Fibroblast of skin of back (primary cell): ENCODE measurements around the gene ZNF32.
"Not testable (repeated sequence)": the region's sequence is repeated elsewhere in the genome, so short reads cannot be mapped to it uniquely, and the experiment has no call there.

ENCODE experiments used
- DNase-seq: peaks from one replicate; pipeline ENCODE4 v3.0.0-alpha.2; 2013

Gene ZNF32

DNA sequence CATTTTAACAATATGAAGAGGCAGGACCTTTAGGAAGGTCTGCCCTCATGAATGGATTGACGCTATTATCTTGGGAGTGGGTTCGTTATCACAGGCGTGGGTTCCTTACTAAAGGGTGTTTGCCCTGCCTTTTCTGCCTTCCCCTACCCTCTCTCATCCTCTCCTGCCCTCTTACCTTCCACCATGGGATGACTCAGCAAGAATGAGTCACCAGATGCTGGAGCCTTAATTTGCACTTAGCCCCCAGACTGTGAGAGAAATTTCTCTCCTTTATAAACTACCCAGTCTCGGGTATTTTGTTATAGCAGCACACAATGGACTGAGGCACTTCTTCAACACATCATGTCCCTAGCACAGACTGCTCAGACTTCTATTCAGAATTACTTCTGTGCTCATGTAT is 31.4 kb upstream of the ZNF32 start:
- DNase-seq, result peak; percentile 68

DNA sequence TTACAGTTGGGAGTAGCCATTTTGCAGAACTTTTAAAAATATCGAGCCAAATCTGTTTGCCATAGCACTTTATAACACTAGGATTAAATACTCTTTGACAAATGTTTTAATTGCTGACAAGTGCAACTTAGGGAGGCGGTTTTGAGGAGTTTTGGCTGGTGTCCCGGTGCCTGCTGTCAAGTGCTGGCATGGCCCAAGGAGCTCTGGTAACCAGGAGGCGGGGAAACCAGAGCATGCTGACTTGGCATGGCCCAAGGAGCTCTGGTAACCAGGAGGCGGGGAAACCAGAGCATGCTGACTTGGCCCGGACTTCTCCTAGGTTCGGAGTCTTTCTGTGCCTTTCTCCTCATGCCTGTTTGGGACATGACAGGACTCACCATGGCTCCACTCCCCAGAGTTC is 30.8 kb upstream of the ZNF32 start:
- no peak for DNase-seq

DNA sequence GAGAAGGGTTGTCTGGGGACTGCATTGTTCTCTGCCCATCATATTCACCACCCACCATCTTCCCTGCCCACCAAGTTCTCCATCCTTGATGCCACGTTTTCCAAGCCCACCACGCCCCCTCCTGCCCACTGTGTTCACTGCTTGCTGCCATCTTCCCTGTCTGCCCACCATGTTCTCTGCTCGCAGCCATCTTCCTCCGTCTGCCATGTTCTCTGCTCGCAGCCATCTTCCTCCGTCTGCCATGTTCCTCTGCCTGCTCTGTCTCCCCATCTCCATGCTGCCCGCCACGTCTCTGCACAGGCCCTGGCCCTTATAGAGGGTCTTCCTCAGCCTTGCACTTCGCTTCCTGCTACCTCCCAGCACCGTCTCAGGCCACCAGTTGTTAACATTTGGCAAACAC is 30.0 kb upstream of the ZNF32 start:
- no peak for DNase-seq

DNA sequence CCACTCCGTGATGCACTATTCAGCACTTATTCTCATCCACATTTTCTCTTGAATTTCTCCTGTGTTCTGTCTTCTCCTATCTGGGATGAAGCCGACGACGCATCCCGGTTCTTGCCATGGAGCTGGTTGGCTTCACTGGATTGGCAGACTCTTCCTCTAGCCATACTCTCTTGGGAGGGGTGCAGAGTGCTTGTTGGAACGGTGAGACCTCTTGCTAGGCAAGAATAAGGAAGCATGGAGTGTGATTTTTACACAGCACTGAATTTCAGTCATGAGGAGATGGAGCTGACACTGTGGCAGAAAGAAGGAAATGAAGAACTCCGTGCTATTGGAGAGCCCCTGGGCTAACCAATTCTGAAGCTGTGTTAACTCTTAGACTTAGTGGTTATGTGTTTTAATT is 28.2 kb upstream of the ZNF32 start:
- no peak for DNase-seq

DNA sequence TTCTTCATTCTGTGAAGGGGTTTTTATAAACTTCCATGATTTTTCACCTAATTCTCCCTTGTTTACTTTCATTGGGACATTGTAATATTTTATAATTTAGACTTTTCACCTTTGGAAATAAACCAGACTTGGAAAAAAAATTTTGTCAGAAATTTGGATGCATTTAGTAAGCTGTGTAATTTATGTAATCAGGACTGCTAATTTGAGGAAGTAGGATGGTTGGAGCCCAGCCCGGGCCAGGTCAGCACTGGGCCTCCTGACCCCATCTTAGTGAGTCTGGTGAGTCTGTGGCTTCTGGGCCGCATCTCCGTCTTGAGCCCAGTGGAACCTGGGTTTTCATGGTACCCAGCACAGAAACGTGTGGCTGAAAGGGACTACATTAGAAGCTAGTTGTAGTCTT is 27.6 kb upstream of the ZNF32 start:
- DNase-seq, result no peak

DNA sequence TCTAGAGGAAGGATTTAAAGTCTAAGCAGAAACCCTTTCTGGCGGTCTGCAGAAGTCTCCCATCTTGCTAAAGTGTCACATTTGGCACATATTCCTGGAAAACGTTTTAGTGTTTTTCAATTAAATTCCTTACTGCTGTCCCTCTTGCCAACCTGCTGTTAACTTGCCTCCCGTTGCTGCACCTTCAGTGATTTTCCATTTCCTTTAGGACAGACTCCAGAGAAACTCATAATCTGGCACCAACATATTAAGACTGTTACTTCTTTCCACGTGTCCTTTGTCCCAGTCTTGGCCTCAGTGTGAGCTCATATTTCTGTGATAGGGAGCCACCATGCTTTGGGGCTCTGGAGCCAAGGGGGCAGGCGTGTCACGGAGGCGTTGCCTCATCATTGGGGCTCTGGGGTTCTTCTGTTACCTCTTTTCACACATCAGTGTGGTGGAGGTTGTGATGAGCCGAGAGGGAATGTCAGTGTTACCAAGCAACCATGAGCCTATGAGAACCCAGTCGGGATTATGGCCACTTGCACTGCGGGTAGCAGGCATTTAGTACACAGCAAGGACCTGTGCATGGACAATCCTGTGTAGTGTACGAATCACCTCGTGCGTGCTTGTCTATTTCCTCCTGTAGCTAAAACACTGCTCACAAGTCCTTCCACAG is 26.0 kb upstream of the ZNF32 start:
- DNase-seq, result no peak

DNA sequence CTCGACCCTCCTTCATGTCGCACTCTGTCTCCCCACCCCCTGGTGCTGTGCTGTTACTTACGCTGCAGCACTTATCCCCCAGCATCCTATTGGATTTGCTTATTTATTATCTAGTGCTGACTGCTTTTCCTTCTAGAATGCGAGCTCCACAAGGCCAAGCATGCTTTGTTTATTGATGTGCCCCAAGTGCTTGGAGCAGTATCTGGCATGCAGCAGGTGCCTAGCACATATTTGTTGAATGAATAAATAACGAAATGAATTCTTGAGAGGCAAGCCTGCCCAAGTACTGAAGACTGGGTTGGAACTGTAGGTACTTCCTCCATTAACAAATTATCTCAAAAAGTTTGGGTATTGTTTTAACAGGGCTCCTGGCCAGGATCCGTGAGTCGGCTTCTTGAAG is 24.8 kb upstream of the ZNF32 start:
- DNase-seq, result no peak

DNA sequence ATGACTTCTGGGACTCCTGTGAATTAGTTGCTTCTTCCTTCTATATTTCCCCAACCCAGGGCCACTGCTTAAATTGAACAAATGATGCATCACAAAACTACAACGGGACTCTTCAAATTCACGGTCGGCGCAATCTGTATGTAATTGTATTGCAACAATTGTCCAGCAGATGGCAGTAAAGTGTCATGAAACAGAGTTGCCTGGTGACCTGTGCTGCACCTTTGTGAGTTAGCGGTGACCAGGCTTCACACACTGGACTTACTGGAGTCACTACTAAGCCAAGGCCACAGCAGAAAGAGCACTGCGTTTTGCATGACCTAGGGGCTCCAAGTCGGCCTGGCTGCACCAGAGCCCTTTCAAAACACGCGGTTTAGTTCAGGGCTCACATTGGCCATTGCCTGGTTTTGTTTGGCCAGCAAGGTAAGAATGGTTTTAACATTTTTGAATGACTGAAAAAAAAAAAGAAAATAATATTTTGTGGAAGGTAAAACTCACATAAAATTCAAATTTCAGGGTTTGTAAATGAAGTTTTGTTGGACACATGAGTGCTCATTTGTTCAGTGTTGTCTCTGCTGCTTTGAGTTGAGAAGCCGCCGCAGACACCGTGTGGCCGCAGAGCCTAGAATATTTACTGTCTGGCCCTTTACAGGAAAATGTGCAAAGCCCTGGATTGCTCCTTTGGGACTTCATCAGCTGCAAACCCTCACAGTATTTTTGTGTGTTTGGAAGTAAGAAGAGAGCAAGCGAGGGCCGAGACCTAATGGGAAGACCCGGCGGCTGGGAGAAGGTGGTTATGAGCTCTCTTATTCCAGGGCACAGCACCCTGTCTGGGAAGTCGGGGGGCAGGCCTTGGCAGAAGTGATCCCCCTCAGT is 23.2 kb upstream of the ZNF32 start:
- DNase-seq, result peak; percentile 64

DNA sequence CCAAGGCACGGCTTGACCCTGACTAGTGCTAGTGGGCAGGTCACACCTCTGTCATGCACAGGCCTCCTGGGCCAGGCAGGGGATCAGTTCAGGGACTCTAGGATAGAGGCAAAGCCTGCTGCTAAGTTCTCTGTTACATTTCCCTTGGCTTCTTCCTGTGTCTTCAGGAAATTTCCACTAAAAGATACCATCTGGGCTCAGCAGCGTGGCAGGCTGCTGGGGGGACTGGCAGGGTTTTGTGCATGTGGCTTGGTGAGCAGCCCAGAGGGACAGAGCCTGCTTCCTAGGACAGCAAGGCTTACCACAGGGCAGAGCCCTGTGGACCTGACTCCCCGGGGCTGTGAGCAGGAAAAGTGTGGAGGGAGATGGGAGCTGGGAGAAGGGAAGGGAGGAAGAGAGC is 20.7 kb upstream of the ZNF32 start:
- DNase-seq, result no peak

DNA sequence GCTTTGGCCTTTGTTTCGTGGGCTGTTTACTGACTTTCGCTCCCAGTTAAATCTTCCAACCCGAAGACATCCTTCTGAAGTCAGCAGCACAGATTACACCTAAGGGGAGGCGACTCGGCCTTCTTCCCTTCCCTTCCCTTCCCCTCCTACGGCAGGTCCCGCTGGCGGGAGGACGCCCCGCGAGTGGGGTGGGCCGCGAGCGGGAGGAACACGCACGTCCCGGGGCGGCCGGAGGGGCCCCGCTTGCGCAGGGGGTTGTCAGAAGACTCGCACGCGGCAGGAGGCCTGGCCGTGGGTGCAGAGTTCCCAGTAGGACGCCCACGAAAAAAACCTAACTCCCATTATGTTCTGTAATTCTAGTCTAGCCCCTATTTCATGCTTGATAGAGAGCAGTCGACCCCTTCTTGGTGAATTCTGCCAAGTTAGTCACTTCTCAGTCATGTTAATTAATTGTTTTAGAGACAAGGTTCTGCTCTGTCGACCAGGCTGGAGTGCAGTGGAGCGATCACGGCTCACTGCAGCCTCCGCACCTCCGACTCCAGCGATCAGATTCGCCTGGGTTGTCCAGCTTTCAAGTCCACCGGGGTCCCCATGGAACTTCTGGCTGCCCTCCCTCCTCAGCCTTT is 19.2 kb upstream of the ZNF32 start:
- no peak for DNase-seq

DNA sequence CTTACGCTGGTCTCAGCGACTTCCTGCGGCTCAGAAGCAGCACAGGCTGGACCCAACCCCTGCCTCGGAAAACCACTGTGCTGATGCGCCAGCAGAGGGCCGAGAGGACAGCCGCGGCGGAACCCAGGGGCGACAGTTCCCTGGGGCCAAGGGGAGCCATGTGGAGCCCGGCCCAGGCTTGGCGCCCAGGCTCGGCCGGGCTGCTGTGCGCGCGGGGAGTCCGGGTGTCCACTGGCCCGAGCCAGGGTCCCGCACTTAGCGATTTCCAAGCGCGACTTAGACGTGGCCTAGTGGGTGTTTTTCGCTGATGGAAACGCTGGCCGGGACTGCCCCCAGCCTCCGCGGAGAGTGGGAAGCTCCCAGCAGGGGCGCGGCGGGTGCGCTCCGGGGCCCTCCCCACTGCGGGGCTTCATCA is 18.6 kb upstream of the ZNF32 start:
- DNase-seq, result peak; percentile 41

DNA sequence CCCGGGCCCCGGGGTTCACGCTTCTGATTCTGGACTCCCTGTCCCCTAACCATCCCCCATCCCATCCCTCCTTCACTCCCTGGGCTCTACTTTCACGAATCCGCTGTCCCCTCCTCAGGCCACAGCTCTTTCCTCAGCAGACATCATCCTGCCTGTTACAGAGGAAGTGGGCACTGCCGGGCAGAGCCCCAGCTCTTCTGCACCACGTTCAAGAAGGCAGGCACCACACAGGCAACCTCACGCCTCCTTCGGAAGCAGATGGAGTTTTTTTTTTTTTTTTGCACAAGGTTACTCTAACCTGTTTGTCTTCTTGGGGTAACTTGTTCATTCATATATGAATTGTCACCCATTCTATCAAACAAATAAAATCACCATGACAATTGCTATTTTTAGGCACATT is 17.9 kb upstream of the ZNF32 start:
- DNase-seq, result no peak

DNA sequence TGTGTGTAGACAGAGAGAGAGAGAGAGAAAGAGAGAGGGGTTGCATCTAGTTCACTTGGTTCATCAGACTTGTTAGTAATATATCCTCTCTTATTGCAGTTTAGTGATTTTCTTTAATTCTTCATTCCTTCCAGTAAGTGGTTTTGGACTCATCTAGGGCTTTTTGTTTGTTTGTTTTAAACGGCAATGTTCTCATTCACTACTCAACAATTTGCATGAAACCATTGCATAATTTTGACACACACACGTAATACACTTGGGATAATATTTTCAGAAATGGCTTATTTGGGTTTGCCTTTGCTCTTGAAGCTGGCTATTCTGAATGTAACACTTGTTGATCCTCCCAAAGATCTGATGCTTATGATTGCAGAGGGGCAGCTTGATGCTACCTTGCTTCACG is 16.4 kb upstream of the ZNF32 start:
- no peak for DNase-seq

DNA sequence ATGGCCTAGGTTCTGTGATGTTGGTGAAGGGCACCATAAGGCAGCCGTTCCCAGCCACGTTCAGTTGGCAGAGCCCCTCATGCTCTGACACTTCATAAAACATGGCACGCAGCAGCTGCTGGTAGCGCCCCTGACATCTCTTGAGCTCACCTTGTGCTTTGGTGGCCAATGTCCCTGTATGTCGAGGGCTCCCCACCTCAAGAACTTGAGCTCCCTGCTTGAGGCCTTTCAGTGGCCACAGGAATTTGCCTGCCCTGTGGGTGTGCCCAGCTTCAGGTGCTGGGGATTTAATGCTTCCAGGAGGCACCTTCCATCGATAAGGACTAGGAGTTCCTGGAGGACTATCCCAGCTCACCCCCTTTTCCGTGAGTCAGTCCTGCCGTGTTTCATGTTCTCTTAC is 9.5 kb upstream of the ZNF32 start:
- DNase-seq, result no peak

DNA sequence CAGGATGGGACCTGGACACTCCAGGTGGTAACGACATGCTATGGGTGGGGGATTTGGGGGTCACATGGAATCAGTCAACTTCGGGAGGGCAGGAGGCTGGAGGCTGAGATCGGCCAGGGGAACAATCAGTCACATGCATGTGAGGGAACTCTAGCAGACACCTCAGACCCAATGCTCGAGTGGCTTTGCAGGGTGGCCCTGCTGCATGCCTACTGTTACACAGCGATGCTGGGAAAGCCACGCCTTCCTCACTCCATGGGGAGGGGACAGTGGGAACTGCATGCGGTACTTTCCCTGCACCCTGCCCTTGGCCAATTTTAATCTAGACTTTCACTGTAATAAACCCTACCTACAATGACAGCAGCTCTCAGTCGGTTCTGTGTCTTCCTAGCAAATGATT is 6.6 kb upstream of the ZNF32 start:
- DNase-seq, result no peak

DNA sequence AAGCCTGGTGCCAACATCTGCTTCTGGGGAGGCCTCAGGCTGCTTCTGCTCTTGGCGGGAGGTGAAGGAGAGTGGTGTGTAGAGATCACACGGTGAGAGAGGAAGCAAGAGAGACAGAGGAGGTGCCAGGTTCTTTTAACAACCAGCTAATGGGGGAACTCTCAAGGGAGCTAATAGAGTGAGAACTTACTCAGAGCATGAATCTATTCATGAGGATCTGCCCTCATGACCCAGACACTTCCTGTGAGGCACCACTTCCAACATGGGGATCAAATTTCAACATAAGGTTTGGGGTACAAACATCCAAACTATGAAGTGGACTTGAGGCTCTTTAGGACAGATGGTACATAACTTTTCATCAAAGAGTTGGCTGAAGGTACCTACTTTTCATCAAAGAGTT is 5.1 kb upstream of the ZNF32 start:
- peak; percentile 27 for DNase-seq

DNA sequence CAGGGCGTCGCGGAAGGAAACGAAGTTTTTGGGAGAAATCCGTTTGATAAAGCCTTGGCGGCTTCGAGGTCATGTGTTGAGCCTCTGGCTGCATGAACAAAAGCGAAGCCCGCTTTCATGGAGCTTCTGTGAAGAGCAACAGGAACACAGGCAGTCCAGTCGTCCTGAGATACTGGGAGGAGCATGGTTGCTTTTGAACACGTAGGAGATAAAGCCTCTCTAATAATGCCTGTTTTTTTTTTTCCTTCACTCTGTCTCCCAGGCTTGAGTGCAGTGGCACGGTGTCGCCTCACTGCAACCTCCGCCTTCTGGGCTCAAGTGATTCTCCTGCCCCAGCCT is 473 bp upstream of the ZNF32 start:
- no peak for DNase-seq

DNA sequence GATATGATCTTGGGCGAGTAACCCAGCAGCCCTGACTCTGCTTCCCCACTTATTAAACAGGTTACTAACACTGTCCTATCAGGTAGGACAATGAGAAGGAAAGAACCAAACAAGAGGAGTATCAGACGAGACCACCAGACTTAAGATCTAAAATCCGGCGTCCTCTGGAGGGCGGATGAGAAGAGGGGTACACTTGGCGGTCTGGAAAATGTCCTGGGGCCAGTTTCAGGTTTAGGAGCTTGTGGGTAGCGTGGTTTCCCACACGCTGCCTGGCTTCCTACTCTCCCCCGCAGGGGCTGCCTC is 635 bp downstream of the ZNF32 start:
- DNase-seq, result no peak

DNA sequence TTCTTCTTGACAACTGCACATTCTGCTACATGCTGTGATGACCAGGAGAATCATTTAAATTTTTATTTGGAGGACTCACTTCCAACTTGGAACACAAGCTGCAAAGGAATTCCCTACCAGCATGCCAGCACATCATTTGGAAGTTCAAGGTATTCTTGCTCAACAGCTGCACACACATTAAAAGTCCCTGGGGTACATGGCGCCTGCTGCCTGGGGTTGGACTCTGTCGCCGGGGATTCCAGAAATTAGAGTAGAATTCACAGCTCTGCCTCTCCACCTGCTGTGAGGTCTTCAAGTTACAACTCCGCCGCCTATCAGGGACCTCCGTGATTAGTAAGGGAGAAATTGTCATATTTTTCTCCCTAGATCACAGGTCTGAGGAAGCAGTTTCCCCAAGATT is 1.1 kb downstream of the ZNF32 start:
- no peak for DNase-seq

DNA sequence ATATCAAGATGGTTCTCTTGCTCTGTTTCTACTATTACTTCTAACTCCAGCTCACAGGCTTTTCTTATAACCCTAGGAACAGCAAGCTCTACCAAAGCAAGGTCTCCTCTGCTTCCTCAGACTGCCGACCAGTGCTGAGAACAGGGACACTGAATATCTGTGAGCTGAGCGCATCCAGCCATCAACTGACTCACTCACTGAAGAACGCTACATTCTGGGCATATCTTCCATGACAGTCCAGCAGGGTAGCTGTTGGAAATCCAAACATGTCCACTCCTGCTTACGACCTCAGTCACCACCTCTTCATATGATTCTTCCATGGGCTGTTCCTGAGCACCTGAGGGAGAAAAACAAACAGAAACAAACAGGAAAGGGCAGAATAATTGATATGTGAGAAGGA is 2.8 kb downstream of the ZNF32 start:
- DNase-seq, result no peak

DNA sequence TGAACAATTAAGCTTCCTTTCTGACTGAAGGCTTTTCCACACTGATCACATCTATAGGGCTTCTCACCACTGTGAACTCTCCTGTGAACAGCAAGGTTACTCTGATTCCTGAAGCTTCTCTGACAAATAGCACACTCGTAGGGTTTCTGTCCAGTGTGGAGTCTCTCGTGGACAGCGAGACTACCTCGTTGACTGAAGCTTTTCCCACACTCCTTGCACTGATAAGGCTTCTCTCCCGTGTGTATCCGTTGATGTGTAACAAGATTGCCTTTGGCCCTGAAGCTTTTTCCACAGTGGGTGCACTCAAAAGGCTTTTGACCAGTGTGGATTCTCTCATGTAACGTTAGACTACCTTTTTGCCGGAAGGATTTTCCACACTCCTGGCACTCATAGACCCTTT is 4.4 kb downstream of the ZNF32 start:
- DNase-seq, result peak; percentile 14

DNA sequence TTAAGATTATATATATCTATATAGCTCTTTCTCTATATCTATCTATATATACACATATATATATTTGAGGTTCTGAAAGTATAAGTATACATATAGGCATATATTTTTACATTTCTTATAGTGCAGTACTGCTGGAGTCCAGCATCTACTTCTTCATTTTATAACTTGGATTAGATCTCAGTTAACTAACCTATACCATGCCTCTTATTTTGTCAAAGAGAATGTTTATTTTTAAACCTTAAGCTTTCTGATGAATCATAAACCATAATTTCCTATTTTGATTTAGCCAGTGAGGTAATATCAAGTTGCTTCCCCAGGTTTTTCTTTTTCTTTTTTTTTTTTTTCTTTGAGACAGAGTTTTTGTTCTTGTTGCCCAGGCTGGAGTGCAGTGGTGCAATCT is 8.1 kb downstream of the ZNF32 start:
- no peak for DNase-seq

DNA sequence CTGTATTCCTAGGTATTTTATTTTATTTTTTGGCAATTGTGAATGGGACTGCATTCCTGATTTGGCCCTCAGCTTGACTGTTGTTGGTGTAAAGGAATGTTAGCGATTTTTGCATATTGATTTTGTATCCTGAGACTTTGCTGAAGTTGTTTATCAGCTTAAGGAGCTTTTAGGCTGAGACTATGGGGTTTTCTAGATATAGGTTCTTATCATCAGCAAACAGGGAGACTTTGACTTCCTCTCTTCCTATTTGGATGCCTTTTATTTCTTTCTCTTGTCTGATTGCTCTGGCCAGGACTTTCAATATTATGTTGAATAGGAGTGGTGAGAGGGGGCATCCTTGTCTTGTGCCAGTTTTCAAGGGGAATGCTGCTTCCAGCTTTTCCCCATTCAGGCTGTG is 12.9 kb downstream of the ZNF32 start:
- not testable (repeated sequence) for DNase-seq

DNA sequence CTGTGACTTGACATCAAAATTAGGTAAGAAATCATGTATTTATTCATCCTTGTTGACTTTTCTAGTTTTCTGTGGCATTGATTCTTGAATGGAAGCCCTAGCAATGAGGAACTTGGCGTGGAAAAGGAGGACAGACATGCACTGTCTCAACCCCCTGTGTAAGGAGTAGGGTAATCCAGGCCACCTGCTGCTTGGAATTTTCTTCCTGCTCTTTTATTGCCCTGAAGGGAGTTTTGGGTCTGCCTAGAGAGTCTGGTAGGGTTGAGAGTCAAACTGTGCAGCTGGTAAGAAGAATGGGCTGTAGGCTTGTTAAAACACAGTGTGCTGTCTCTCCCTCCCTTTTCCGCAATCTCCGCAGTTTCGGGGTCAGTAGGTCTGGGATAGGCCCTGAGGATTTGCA is 19.7 kb downstream of the ZNF32 start:
- DNase-seq, result no peak
